Lung microvascular endothelial cell (primary cell): Measurements from ENCODE around the gene NDUFB10. TPM values are rescaled to one million over a fixed set of nuclear protein-coding genes. Genes with fewer than 3 reads are reported as not detected.
"Not testable (repeated sequence)": the region's sequence is repeated elsewhere in the genome, so short reads cannot be mapped to it uniquely, and the experiment has no call there.

Experiments used
- DNase-seq, 2 donors: peaks; one replicate each; pipeline versions ENCODE4 v3.0.0 to v3.0.0-alpha.2; 2010; ENCODE audit warnings: low read depth in 2 of 2
- total RNA-seq: library from RNA; depleted of rRNA; stranded (reverse); fragments of >200 nt; gene quantifications from 2 replicates; pipeline ENCODE4 v1.2.1, GENCODE V29; 2014

The NDUFB10 gene
- total RNA-seq, 1 donor from 2014 or later: 113 TPM

GRCh38 chr16:1924095-1924494, 35.2 kb upstream of the NDUFB10 start:
- DNase-seq: no peak

GRCh38 chr16:1926271-1926670, 33.1 kb upstream of the NDUFB10 start:
- DNase-seq: no peak

GRCh38 chr16:1929105-1929504, 30.2 kb upstream of the NDUFB10 start:
- peak in 1 of 2 donors; percentile 26 for DNase-seq

GRCh38 chr16:1929578-1930337, 29.6 kb upstream of the NDUFB10 start:
- DNase-seq: peak; percentile 83 to 91

GRCh38 chr16:1930338-1930720, 29.0 kb upstream of the NDUFB10 start:
- no peak for DNase-seq

- DNase-seq: peak in 1 of 2 donors; percentile 38
Observed at GRCh38 chr16:1932050-1933028, 27.0 kb upstream of the NDUFB10 start.

GRCh38 chr16:1933097-1933661, 26.2 kb upstream of the NDUFB10 start:
- no peak for DNase-seq

- no peak for DNase-seq
Observed at GRCh38 chr16:1936945-1937479, 22.3 kb upstream of the NDUFB10 start.

- DNase-seq: no peak
Observed at GRCh38 chr16:1938316-1938715, 21.0 kb upstream of the NDUFB10 start.

GRCh38 chr16:1938910-1939309, 20.4 kb upstream of the NDUFB10 start:
- no peak for DNase-seq

- DNase-seq: not testable (repeated sequence)
Observed at GRCh38 chr16:1939833-1940232, 19.5 kb upstream of the NDUFB10 start.

GRCh38 chr16:1940273-1941161, 18.8 kb upstream of the NDUFB10 start:
- DNase-seq: no peak

- DNase-seq: no peak
Observed at GRCh38 chr16:1941162-1942046, 17.9 kb upstream of the NDUFB10 start.

- no peak for DNase-seq
Observed at GRCh38 chr16:1942047-1942809, 17.1 kb upstream of the NDUFB10 start.

GRCh38 chr16:1942810-1943726, 16.3 kb upstream of the NDUFB10 start, which contains the start of gene MSRB1:
MSRB1 (minus strand) TSS chr16:1943199; CDS start chr16:1943156, 43 bp downstream.
- DNase-seq: peak; percentile 97 to 99

GRCh38 chr16:1944612-1945199, 14.6 kb upstream of the NDUFB10 start:
- no peak for DNase-seq
